HG02678 (cell line): ENCODE data around the gene CCNF.
"Not testable (repeated sequence)": the region's sequence is repeated elsewhere in the genome, so short reads cannot be mapped to it uniquely, and the experiment has no call there.

ENCODE experiments used
- ATAC-seq: cut with Tn5 transposase; IDR thresholded peaks from one replicate; pipeline ENCODE4 v1.9.1; 2021; ENCODE audit warnings: mild to moderate bottlenecking, moderate library complexity; ENCODE audit not compliant: unreplicated experiment

Gene CCNF

DNA sequence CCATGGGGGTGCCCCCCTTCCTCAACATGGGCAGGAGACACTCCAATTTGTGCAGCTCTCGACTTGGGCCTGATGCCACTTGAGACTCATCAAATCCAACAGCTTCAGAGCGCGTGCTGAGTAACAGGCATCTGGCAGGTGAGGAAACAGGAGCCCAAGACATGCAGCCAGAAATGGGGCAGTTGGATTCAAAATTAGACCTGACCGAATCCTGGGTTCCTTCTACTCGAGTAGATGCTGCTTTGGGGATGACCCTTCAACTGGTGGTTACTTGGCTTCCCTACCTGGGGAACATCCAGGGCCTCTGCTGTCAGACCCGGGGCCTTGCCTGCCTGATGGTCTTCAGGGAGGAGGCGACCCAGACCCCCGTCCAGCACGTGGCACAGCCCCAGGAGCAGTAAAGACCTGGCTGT lies 41.4 kb downstream of the CCNF start:
- no peak for ATAC-seq

DNA sequence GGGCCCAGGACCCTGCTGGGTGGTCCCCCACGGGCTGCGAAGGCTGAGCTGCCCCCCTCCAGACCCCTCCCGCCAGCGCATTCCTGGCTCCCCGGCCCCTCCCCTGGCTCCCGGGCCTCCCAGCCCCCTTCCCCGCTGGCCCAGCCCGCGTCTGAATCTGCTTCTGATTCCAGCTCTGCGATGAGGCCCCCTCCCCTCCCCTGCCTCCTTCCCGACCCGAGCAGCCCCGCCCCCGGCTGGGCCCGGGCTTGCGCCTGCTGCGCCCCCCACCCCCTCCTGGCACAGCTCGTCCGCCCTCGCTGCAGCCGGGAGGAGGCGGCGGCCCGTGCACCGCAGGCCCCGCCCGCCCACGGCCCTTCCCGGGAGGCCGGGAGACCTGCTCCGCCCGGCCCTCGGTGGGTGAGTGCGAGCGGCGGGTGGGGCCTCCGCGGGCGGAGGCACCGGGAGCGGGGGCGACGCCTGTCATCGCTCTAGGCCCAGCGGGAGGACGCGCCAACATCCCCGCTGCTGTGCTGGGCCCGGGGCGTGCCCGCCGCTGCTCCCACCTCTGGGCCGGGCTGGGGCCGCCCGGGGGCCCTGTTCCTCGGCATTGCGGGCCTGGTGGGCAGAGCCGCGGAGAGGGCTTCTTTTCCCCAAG lies 41.9 kb downstream of the CCNF start, which contains the start of gene NTN3:
TSS of gene NTN3 (plus strand) at position 282 of the 637 bp plus-strand sequence. CDS start 405 bp downstream, outside the sequence.
- no peak for ATAC-seq

DNA sequence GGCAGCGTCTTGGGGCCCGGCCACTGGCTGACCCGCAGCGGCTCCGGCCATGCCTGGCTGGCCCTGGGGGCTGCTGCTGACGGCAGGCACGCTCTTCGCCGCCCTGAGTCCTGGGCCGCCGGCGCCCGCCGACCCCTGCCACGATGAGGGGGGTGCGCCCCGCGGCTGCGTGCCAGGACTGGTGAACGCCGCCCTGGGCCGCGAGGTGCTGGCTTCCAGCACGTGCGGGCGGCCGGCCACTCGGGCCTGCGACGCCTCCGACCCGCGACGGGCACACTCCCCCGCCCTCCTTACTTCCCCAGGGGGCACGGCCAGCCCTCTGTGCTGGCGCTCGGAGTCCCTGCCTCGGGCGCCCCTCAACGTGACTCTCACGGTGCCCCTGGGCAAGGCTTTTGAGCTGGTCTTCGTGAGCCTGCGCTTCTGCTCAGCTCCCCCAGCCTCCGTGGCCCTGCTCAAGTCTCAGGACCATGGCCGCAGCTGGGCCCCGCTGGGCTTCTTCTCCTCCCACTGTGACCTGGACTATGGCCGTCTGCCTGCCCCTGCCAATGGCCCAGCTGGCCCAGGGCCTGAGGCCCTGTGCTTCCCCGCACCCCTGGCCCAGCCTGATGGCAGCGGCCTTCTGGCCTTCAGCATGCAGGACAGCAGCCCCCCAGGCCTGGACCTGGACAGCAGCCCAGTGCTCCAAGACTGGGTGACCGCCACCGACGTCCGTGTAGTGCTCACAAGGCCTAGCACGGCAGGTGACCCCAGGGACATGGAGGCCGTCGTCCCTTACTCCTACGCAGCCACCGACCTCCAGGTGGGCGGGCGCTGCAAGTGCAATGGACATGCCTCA lies 42.6 kb downstream of the CCNF start:
- ATAC-seq, result no peak

DNA sequence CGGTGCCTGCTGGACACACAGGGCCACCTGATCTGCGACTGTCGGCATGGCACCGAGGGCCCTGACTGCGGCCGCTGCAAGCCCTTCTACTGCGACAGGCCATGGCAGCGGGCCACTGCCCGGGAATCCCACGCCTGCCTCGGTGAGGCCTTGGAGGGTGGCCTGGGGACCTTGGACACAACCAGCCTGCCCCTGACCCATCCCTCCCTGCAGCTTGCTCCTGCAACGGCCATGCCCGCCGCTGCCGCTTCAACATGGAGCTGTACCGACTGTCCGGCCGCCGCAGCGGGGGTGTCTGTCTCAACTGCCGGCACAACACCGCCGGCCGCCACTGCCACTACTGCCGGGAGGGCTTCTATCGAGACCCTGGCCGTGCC lies 43.2 kb downstream of the CCNF start:
- ATAC-seq, result no peak

DNA sequence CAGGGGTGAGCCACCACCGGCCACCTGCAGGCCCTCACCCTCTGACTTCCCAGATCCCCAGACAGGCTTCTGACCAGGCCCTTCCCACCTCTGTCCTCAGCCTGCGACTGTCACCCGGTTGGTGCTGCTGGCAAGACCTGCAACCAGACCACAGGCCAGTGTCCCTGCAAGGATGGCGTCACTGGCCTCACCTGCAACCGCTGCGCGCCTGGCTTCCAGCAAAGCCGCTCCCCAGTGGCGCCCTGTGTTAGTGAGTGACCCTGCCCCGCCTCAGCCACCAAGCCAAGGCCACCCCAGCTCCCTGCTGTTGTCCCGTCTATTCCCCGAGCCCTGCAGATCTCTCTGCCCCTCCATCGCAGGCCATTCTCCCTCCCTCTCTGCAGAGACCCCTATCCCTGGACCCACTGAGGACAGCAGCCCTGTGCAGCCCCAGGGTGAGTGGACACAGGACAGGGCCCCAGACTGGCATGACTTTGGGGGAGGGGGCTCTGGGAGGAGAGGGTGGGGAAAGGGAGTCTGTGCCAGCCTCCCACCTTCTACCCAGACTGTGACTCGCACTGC lies 43.7 kb downstream of the CCNF start:
- ATAC-seq, result no peak

DNA sequence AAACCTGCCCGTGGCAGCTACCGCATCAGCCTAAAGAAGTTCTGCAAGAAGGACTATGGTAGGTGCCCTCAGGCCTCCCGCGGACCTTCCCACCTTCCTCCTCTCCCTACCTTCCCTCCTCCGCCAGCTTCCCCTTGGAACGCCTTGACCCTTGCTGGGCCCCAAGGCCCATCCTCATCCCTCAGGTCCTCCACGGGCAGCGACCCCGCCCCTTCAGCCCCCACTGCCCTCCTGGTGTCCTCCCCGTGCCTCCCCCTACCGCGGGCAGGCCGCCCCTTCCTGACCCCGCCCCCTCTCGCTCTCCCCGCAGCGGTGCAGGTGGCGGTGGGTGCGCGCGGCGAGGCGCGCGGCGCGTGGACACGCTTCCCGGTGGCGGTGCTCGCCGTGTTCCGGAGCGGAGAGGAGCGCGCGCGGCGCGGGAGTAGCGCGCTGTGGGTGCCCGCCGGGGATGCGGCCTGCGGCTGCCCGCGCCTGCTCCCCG lies 44.2 kb downstream of the CCNF start:
- no peak for ATAC-seq

DNA sequence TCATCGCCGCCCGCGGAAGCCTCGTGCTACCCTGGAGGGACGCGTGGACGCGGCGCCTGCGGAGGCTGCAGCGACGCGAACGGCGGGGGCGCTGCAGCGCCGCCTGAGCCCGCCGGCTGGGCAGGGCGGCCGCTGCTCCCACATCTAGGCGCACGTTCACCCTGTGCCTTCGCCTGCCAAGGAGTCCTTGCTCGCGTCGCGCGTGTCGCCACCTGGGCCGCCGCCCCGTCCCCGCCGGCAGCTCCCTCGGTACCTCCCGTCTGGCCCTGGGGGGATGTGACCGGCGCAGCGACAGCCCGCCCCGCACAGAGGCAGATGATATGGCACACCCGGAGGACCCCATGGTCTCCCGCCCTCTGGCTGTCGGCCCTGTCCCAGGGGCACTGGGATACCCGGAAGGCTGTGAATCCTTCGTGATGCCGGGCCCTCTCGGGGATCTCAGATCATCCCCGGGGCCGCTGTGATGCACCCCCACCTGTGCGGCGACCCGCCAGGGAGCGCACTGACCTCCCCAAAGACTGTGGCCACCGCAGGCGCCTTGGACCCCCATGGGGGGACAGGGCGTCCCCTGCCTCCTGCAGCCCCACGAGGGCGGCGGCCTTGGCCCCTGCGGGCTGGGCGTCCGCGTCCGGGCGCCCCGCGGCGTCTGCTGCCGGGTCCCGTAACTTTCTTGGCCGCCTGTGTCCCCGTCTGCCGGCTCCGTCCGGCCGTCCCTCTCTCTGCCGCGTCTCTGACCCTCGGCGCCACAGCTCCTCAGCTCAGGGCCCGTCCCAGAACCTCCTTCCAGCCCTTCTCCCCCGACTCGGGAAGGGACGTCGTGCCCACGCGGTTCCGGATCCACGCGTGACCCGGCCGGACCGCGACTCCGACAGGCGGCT lies 45.0 kb downstream of the CCNF start:
- no peak for ATAC-seq

DNA sequence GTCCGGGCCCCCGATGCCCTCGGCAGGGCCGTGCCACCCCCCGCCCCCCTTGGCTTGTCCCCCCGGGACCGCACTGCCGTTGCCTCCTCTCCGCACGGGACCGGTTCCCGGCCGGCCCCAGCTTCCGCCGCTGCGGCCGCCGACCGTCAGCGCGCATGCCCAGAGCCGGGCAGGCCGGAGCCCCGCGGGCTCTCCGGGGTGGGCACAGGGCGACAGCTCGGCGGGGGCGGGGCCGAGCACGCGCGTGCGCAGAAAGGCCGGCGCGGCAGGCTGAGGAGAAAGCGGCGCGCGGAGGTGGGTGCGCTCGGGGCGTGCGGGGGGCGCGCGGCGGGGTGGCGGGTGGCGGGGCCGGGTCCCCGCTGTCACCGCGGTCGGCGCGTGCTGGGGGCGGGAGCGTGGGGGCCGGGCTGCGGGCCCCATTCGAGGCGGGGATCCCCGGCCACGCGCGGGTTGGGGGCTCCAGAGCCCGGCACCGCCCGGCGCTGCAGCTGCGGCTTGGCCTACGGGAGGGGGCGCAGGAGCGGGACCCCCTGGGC lies 45.7 kb downstream of the CCNF start, which contains the start of gene TBC1D24:
TSS of gene TBC1D24 (plus strand) at position 251 of the 536 bp plus-strand sequence. CDS start 21,022 bp downstream, outside the sequence.
- peak; percentile 58 for ATAC-seq

DNA sequence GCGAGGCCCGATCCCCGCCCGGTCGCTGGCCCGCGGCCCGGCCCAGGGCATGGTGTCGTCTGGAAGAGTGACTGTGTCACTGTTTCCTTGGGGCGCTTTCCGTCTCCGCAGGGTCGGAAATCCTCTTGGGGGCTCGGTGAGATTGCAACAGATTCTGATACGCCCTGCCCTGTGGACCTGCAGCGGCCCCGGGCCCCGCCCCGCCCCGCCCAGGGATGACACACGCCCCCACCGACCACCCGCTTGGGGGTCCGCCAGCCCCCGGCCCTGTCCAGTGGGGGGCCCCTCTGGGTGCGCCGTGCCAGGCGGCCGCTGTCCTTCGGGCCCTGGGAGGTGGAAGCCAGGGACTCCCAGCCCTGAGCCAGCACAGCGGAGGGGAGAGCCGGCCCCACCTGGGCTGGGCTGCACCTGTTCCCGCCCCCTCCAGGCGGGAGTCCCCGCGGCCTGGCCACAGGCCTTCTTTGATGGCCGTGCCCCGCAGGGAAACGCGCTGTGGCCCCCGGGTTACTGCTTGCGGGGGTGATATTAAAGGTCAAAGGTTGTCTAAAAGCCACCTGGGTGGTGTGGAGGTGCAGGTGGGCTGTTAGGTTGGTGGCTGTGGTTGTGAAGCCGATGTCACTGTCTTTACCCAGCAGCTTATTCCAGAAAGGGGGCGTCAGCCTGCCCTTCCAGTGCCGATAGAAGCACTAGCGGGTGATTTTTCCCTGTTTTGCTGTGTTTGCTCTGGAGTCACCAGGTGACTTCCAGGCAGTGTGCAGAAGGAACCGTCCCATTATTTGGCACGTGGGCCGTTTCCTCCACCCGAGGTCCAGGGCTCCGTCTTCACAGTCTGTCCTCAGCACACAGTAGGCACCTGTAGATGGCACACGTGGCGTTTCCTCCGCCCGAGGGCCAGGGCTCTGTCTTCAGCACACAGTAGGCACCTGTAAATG lies 46.4 kb downstream of the CCNF start:
- ATAC-seq, result peak; percentile 23

DNA sequence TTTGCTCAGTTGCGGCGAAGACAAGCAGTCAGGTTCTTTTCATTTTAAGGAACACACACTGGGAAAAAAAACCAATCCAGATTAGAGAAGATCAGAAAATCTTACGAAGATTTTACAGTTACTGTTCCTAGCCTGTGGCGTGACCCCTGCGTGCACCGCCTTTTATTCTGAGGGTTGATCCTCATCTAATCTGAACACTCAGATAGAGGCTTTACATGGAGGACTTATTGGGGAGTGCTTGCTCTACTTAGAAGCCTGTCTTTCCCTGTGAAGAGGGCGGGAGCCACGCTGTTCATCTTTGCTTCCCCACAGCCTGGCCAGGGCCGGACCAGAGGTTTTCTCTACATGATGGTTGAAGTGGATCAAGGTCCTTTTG lies 47.1 kb downstream of the CCNF start:
- no peak for ATAC-seq

DNA sequence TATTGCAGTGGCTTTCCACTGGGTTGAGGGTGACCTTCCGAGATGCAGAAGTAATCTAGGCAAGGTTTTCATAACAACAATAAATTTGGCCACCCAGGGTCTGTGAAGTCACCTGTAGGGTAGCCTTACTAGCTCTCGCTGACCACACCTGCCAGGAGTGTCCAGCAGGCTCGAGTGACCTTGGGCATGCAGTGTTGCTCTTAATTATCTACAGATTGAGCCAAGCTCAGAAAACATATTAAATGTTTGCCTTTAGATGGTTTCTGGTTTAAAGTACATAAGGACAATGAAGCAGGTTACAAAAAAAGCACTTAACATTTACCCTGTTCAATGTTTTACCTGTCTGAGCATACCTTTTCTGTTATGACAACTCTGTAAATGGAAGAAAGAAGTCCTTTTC lies 47.5 kb downstream of the CCNF start:
- ATAC-seq, result no peak

DNA sequence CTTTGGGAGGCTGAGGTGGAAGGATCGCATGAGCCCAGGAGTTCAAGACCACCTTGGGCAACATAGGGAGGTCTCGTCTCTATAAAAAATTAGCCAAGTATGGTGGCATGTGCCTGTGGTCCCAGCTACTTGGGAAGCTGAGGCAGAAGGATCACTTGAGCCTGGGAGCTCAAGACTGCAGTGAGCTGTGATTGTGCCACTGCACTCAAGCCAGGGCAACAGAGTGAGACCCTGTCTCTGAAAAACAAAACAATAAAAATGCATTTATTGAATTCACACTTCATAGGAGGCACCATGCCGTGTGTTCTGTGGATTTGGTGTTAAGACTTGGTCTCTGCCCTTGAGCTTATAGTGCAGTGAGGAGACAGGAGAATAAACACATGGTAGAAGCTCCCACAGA lies 48.1 kb downstream of the CCNF start:
- no peak for ATAC-seq

DNA sequence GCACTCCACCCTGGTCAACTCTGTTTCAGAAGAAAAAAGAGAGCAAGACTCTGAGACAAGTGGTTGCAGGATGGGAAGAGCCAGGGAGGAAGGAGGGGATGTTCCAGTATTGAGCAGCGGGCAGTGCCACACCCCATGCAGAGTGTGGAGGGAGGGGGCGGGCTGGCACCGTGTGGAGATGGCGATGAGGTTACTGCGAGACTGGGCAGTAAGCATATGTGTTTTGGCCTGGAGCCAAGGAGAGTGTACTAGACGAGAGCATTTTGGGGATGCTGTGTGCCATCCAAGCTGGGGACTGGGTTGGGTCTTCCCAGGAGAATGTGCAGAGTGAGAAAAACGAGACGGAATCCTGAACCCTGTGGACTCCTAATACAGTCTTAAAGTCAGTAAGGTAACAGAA lies 49.0 kb downstream of the CCNF start:
- no peak for ATAC-seq

DNA sequence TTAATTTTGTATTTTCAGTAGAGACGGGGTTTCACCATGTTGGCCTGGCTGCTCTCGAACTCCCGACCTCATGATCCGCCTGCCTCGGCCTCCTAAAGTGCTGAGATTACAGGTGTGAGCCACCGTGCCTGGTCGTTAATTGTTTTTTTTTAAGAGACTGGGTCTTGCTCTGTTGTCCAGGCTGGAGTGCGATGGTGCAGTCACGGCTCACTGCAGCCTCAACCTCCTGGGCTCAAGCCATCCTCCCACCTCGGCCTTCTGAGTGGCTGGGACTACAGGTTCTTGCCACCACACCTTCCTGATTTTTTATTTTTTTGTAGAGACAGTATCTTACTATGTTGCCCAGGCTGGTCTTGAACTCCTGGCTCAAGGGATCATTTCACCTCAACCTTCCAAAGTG lies 50.7 kb downstream of the CCNF start:
- not testable (repeated sequence) for ATAC-seq

DNA sequence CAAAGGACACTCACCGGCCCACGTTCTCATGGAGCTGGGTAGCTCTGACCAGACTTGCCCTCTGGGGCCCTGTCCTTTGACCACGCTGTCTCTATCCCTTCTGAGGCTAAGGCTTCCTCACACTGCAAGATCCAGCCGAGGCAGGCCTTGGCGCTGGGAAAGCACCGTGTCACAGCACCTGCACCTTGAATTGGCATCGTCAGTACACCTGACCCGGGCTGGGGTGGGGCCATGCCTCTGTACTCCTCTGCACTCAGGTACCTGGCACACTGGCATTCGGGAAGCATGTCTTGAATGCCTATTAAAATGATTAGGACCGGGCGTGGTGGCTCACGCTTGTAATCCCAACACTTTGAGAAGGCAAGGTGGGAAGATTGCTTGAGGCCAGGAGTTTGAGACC lies 51.7 kb downstream of the CCNF start:
- ATAC-seq, result no peak

DNA sequence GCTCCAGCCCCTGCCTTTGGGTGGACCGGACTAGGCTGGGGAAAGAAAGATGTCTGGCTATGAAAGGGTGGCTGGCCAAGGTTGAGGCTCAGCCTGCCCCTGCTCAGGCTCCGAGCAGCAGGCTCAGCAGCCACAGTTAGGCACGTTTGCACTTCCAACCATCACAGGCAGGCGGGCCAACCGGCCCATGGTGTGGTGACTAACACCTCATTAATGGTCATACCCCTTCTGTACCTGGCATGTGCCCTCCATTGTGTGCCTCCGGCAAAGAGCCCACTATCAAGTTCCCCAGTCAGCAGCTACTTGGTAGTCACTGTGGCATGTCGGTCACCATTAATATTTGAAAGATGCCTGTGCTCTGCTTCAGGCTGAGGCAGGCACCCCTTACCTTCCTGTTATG lies 52.4 kb downstream of the CCNF start:
- no peak for ATAC-seq

DNA sequence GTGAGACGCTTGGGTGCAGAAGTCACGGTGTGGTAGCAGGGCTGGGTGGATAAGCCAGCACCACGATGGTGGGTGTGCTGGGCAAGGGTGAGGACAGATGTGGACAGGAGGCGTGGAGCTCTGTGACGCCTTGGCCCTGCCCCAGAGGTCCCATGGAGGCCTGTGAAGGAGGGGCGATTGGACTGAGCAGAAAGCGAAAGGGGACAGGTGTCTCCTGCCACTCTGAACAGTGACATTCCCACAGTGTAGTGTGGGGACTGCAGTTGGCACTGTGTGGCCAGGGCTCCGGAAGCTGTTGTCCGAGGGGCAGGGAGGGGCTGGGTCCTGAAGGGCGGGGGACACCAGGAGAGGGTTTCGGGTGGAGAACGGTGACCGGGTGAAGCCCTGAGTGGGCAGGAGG lies 53.0 kb downstream of the CCNF start:
- no peak for ATAC-seq

DNA sequence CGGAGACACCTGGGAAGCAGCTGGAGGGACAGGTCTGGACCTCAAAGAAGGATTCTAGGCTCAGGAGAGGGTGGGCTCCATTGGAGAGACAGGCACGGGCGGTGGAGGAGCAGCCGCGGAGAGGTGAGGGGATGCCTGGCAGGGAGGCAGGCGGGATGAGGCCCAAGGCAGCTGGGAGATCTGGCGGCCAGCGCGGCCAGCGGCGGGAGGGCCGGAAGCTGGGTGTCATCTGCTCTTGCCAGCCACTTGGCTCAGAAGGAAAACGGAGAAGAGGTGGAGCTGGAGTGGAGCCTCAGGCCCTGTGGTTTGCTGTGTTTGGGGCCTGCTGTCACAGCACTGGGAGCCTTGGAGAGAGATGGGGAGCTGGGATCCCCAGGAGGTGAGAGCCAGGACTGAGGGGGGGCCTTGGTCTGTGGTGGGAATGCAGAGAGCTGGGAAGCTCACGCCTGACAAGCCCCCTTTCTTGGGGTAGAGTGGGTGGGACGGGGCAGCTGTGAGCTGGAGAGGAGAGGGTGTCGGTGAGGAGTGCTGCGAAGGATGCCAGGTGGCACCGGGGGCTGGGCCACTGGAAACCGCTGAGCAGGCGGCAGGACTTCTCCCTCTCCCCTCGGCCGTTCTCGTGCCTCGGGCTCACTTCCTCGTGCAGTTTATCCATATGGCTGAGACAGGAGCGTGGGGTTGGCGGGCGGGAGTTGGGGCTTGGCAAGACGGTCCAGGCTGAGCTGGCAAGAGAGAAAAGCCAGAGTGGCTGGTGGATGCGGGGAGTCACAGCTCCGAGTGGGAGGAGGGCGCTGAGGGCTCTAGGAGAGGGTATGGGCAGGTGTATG lies 53.7 kb downstream of the CCNF start:
- no peak for ATAC-seq
